Epithelial cell of esophagus (primary cell): ENCODE results near the gene TEAD3.

Experiments used
- DNase-seq: peaks from one replicate; pipeline ENCODE4 v3.0.0; 2010; ENCODE audit warnings: low read depth
- H3K4me3 ChIP-seq: 2 replicates; pipeline ENCODE4 v1.5.1; 2011; ENCODE audit warnings: mild to moderate bottlenecking, low read length, control low read depth
- CTCF ChIP-seq: IDR thresholded peaks from 2 replicates; pipeline ENCODE4 v1.5.1; 2011; ENCODE audit warnings: low read depth, mild to moderate bottlenecking, low read length, control low read depth, inconsistent platforms; ENCODE audit not compliant: insufficient read depth; ENCODE audit errors: missing control alignments

The TEAD3 gene

GRCh38 chr6:35483062-35483461 is 13.8 kb downstream of the TEAD3 start:
- H3K4me3 ChIP-seq = no peak overlapping the region
- no peak for DNase-seq
- no peak for TF ChIP-seq CTCF

GRCh38 chr6:35481226-35481625 is 15.7 kb downstream of the TEAD3 start:
- no peak for DNase-seq
- TF ChIP-seq CTCF = no peak
- no peak overlapping the region for H3K4me3 ChIP-seq

DNA sequence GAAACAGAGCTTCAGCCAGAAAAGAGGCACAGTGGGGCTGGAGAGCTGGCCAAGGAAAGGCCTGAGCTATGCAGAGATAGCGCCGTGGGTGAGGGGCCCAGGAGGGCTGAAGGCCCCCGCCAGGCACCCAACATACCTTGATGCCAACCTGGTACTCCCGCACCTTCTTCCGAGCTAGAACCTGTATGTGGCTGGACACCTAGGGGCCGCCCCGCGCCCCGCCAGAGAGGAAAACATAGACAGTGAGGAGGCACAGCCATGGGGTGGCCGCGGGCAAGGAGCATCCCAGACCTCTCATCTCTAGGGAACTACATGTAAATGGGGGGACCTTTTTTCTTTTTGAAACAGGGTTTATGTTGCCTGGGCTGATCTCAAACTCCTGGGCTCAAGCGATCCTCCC is 16.7 kb downstream of the TEAD3 start:
- no peak overlapping the region for H3K4me3 ChIP-seq
- no peak for DNase-seq
- no peak for TF ChIP-seq CTCF

DNA sequence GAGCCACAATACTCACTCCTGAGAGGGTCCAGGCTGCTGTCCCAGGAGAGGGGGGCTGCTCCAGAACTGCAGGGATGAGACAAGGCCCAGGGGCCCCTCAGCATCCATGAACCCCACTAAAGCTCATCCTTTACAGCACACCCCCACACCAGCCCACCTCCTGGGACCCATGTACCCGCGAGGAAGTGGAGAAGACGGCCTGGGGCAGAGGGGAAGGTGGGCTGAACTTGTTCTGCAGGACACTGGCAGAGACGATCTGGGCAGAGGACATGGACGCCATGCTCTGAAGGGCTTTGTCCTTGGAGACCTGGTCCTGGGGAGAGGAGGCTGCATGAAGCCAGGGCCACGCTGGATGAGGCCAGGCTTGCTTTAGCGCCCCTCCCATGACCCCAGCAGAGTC is 18.6 kb downstream of the TEAD3 start:
- no peak for TF ChIP-seq CTCF
- H3K4me3 ChIP-seq = no peak overlapping the region
- no peak for DNase-seq

- H3K4me3 ChIP-seq = no peak overlapping the region
- TF ChIP-seq CTCF = no peak
- peak; percentile 28 for DNase-seq
Measured at GRCh38 chr6:35477551-35478179, 19.2 kb downstream of the TEAD3 start.

DNA sequence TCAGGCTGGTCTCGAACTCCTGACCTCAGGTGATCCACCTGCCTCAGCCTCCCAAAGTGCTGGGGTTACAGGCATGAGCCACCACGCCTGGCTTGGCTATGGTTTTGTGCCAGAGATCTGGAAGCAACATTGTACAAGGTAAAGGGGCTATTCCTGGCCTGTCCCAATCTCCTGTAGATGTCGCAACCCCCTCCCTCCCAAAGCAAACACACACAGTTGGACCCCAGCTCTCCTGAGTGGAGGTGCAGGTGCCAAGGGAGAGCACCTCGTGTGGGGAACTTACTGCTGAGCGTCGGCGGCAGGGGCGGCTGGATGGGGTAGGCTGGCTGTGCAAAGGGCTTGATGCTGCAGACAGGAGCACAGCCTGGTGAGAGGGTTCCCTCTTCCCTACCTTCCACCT is 19.9 kb downstream of the TEAD3 start:
- DNase-seq = no peak
- no peak for TF ChIP-seq CTCF
- no peak overlapping the region for H3K4me3 ChIP-seq

- TF ChIP-seq CTCF = no peak
- no peak overlapping the region for H3K4me3 ChIP-seq
Measured at GRCh38 chr6:35476004-35476403, 20.9 kb downstream of the TEAD3 start.

More at GRCh38 chr6:35476004-35476403, 20.9 kb downstream of the TEAD3 start:
- no peak for DNase-seq
